Sigmoid colon (tissue), 4 donors: ENCODE results near the gene MAU2.

ENCODE experiments used
- CTCF ChIP-seq, 4 experiments: fragments of 450-650 bp in 3 of 4; fragments of 200-600 bp in 1 of 4; IDR thresholded peaks; one replicate each; pipeline ENCODE4 v1.5.1; 2016 to 2019; ENCODE audit warnings: antibody characterized with exemption in 4 of 4, mild to moderate bottlenecking in 3 of 4, moderate library complexity in 2 of 4
- EP300 ChIP-seq, 4 donors: sonication (generic); formaldehyde crosslinking; IDR thresholded peaks; one replicate each; pipeline ENCODE4 v1.6.1; 2017; ENCODE audit warnings: antibody characterized with exemption in 4 of 4
- POLR2A ChIP-seq, 2 donors: fragments of 450-650 bp; IDR thresholded peaks; one replicate each; pipeline ENCODE4 v1.6.1; 2016; ENCODE audit warnings: antibody characterized with exemption in 2 of 2, mild to moderate bottlenecking in 2 of 2, moderate library complexity in 2 of 2

DNA sequence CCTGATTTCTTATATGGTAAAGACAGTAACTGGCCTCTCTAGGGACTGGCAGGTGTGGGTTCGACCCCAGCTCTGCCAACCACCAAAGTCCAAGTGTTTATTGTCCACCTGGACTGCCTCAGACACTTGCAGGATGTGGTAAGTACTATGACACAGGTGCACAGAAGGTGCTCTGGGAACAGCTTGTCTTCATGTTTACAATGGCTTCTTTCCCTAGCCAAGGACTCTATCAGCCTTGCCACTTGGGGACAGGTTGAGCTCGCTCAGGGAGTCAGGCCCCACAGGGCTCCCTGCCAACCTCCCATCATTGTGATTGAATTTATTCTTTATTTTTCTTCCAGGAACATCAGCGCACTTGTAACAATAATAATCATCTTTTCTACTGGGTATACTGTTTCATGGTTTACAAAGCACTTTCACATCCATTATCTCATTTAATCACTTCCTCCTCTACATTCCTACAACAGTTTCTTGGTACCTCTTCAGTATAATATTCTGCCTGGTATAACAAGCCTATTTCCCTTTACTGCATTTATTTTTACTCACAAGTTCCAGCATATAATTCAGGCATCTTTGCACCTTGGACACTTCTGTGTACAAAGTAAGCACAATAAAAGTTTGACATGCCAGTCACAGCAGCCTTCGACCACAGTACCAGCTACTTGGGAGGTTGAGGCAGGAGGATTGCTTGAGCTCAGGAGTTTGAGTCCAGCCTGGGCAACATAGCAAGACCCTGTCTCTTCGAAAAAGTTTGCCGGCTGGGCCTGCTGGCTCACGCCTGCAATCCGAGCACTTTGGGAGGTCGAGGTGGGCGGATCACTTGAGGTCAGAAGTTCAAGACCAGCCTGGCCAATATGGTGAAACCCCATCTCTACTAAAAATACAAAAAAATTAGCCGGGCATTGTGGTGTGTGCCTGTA, 60.6 kb downstream of the MAU2 start:
- TF ChIP-seq CTCF (IDR thresholded peaks at IDR 0.05) (no peak), POLR2A (IDR thresholded peaks at IDR 0.05) (no peak), EP300 (IDR thresholded peaks at IDR 0.05) (no peak)
